K562 (cell line): ENCODE results near the gene SIRT3. TPM values are rescaled to one million over a fixed set of nuclear protein-coding genes. Genes with fewer than 3 reads are reported as not detected.
A peak's percentile ranks its signal among the peaks of the same experiment; 100 is the strongest.

Experiments
- ELF1 ChIP-seq: fragments of 200-800 bp; sonication (Bioruptor generic); IDR thresholded peaks from 2 replicates; pipeline ENCODE4 v1.6.1; 2016; ENCODE audit warnings: missing genetic modification characterization, missing compliant biosample characterization
- ESRRB ChIP-seq: fragments of 250-450 bp; sonication (Bioruptor Pico); IDR thresholded peaks from 2 replicates; pipeline ENCODE4 v1.5.0; 2020; ENCODE audit warnings: mild to moderate bottlenecking, moderate library complexity, borderline replicate concordance
- FIP1L1 ChIP-seq: fragments of 200-400 bp; formaldehyde crosslinking; IDR thresholded peaks from 2 replicates; pipeline ENCODE4 v1.6.1; 2018; ENCODE audit warnings: mild to moderate bottlenecking, low read depth, low read length; ENCODE audit not compliant: poor library complexity, severe bottlenecking
- HNRNPK ChIP-seq: fragments of 200-400 bp; formaldehyde crosslinking; IDR thresholded peaks from one replicate; pipeline ENCODE4 v1.6.1; 2018; ENCODE audit warnings: mild to moderate bottlenecking, low read depth, low read length; ENCODE audit not compliant: poor library complexity, severe bottlenecking
- MYBL2 ChIP-seq, 2 experiments: fragments of 450-650 bp in 1 of 2; sonication (generic) in 1 of 2; formaldehyde crosslinking in 1 of 2; IDR thresholded peaks; 2 replicates each; pipeline versions ENCODE4 v1.6.1 to v1.8.1; 2017 to 2022; ENCODE audit warnings: borderline replicate concordance in 1 of 2, inconsistent platforms in 1 of 2, low read depth in 1 of 2, mild to moderate bottlenecking in 1 of 2, missing genetic modification reagents in 1 of 2, moderate library complexity in 1 of 2
- MYC ChIP-seq, 2 experiments: fragments of 250-450 bp in 1 of 2; sonication (Bioruptor Pico) in 1 of 2; IDR thresholded peaks; 2 replicates each; pipeline versions ENCODE4 v1.5.1 to v1.6.1; 2012 to 2021; ENCODE audit warnings: low read depth in 2 of 2, borderline replicate concordance in 1 of 2, improper control_type of control experiment in 1 of 2, low read length in 1 of 2, mild to moderate bottlenecking in 1 of 2, moderate library complexity in 1 of 2
- NCOA2 ChIP-seq, 2 experiments: fragments of 450-650 bp; IDR thresholded peaks; 2 replicates each; pipeline ENCODE4 v1.6.1; 2018; ENCODE audit warnings: mild to moderate bottlenecking in 2 of 2, moderate library complexity in 1 of 2; ENCODE audit not compliant: partially characterized antibody in 2 of 2
- PHF21A ChIP-seq: fragments of 450-650 bp; IDR thresholded peaks from 2 replicates; pipeline ENCODE4 v1.6.1; 2017; ENCODE audit warnings: low read depth, borderline replicate concordance
- RCOR1 ChIP-seq, 2 experiments: IDR thresholded peaks; 2 replicates each; pipeline ENCODE4 v1.6.1; 2012; ENCODE audit warnings: low read depth in 2 of 2, low read length in 2 of 2, borderline replicate concordance in 1 of 2, improper control_type of control experiment in 1 of 2
- SLC30A9 ChIP-seq: fragments of 250-450 bp; sonication (Bioruptor Pico); IDR thresholded peaks from 2 replicates; pipeline ENCODE4 v1.8.0; 2022; ENCODE audit warnings: mild to moderate bottlenecking, moderate library complexity
- ZNF134 ChIP-seq: fragments of 250-450 bp; sonication (Bioruptor Pico); conservative IDR thresholded peaks from 2 replicates; pipeline ENCODE4 v1.4.0; 2020
- ZNF551 ChIP-seq: fragments of 250-450 bp; sonication (Bioruptor Pico); IDR thresholded peaks from 2 replicates; pipeline ENCODE4 v1.5.0; 2021; ENCODE audit warnings: mild to moderate bottlenecking, moderate library complexity
- ZNF644 ChIP-seq: fragments of 200-800 bp; sonication (Bioruptor generic); IDR thresholded peaks from 2 replicates; pipeline ENCODE4 v1.6.1; 2016; ENCODE audit warnings: low read depth, missing genetic modification characterization, missing compliant biosample characterization
- polyA plus RNA-seq, 8 experiments: library from polyadenylated mRNA; depleted of rRNA in 4 of 8; stranded (reverse) in 5 of 8; unstranded in 3 of 8; fragments of >200 nt; fragmentation: Nextera tagmentation in 2 of 8; fragmentation: Illumina TruSeq in 1 of 8; extraction: Ambion mirVana in 2 of 8; extraction: Trizol in 1 of 8; gene quantifications; 2 replicates each; pipeline versions ENCODE4 v1.2.1 to v1.2.3, GENCODE V29; 2011 to 2014; ENCODE audit warnings: inconsistent platforms in 1 of 8, missing spikeins in 1 of 8
- total RNA-seq, 7 experiments: library from RNA; depleted of rRNA in 6 of 7; stranded (reverse); fragments of >200 nt in 6 of 7; fragmentation: Illumina TruSeq in 2 of 7; extraction: Trizol in 2 of 7; gene quantifications; 2 replicates each; pipeline versions ENCODE4 v1.2.1 to v1.2.3, GENCODE V29; 2011 to 2021; ENCODE audit warnings: low replicate concordance in 1 of 7
- TF ChIP-seq, protein P1 (sequence below), 2 experiments: fragments of 450-650 bp in 1 of 2; IDR thresholded peaks; 2 replicates each; pipeline ENCODE4 v1.6.1; 2011 to 2017; ENCODE audit warnings: low read depth in 2 of 2, antibody characterized with exemption in 1 of 2, borderline replicate concordance in 1 of 2, low read length in 1 of 2, mild to moderate bottlenecking in 1 of 2, mixed read lengths in 1 of 2; ENCODE audit not compliant: control insufficient read depth in 1 of 2
- TF ChIP-seq, protein P2 (sequence below): fragments of 450-650 bp; conservative IDR thresholded peaks from 2 replicates; pipeline ENCODE4 v1.6.1; 2016; ENCODE audit warnings: missing genetic modification characterization, low read depth, mild to moderate bottlenecking, missing compliant biosample characterization, moderate library complexity
- TF ChIP-seq, protein P3 (sequence below): fragments of 150-350 bp; IDR thresholded peaks from 2 replicates; pipeline ENCODE4 v1.6.1; 2014; ENCODE audit warnings: low read depth, mild to moderate bottlenecking, low read length, borderline replicate concordance

The SIRT3 gene
- total and polyA plus RNA-seq, 9 of the 15 experiments (the other 6 are each of a cell fraction or from before 2014, with no cell fraction given) = 1.9 to 27.5 (median 14.5) TPM

DNA sequence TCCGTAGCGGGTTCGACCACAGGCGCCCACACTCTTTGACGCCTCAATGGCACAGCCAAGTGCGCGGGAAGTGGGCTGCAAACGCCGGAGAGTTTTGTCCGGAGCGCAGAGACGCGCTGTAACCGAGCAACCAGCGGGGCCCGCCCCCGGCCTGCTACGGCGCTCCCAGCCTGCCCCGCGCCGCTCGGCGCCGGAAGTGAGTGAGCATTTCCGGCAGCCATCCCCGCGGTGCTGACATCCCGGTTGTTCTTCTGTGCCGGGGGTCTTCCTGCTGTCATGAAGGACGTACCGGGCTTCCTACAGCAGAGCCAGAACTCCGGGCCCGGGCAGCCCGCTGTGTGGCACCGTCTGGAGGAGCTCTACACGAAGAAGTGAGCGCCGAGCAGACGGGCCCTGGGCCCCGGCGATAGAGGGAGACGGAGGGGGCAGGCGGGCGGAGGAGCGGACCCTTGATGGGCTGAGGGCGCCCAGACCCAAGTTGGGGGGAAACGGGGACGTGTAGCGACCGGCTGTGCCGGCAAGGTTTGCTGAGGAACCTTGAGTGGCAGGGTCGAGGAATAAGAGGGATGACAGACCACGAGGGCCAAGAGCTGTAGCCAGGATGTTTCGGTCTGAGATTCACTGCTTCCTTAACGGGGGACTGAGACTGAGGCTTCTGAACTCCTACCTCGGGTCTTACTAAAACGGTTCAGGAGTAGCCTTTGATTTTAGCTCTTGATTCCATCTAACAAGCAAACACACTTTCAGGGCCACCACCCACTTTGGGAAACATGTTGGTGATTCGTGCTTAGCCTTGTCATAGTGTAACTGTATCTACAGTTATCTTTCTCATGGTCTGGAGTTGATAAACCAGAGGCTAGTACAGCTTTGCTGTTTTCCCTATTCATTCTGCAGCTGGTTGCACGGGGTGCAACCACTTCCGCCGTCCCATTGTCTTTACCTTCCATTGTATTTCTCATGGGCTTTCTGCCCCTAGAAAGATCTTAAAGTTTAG lies 929 bp upstream of the SIRT3 start, which contains the start of gene PSMD13 (continued):
- TF ChIP-seq, protein P1, sequence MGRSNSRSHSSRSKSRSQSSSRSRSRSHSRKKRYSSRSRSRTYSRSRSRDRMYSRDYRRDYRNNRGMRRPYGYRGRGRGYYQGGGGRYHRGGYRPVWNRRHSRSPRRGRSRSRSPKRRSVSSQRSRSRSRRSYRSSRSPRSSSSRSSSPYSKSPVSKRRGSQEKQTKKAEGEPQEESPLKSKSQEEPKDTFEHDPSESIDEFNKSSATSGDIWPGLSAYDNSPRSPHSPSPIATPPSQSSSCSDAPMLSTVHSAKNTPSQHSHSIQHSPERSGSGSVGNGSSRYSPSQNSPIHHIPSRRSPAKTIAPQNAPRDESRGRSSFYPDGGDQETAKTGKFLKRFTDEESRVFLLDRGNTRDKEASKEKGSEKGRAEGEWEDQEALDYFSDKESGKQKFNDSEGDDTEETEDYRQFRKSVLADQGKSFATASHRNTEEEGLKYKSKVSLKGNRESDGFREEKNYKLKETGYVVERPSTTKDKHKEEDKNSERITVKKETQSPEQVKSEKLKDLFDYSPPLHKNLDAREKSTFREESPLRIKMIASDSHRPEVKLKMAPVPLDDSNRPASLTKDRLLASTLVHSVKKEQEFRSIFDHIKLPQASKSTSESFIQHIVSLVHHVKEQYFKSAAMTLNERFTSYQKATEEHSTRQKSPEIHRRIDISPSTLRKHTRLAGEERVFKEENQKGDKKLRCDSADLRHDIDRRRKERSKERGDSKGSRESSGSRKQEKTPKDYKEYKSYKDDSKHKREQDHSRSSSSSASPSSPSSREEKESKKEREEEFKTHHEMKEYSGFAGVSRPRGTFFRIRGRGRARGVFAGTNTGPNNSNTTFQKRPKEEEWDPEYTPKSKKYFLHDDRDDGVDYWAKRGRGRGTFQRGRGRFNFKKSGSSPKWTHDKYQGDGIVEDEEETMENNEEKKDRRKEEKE (IDR thresholded peaks at IDR 0.05; ENCODE audit: borderline replicate concordance in 1 of 2, control insufficient read depth in 1 of 2, low read depth in 2 of 2, low read length in 1 of 2) = no peak
- TF ChIP-seq, protein P2, sequence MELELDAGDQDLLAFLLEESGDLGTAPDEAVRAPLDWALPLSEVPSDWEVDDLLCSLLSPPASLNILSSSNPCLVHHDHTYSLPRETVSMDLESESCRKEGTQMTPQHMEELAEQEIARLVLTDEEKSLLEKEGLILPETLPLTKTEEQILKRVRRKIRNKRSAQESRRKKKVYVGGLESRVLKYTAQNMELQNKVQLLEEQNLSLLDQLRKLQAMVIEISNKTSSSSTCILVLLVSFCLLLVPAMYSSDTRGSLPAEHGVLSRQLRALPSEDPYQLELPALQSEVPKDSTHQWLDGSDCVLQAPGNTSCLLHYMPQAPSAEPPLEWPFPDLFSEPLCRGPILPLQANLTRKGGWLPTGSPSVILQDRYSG = no peak
- TF ChIP-seq FIP1L1 (no peak), ZNF134 (CRISPR knock-in tag) (no peak), NCOA2 (IDR thresholded peaks at IDR 0.05; ENCODE audit: partially characterized antibody in 2 of 2) (no peak), SLC30A9 (CRISPR knock-in tag) (no peak), RCOR1 (IDR thresholded peaks at IDR 0.05; ENCODE audit: borderline replicate concordance in 1 of 2, low read depth in 2 of 2, low read length in 2 of 2) (no peak), MYC (IDR thresholded peaks at IDR 0.05; ENCODE audit: low read depth, low read length) (no peak), MYC (CRISPR knock-in tag; IDR thresholded peaks at IDR 0.05; ENCODE audit: borderline replicate concordance, low read depth) (no peak), HNRNPK (no peak), ESRRB (CRISPR knock-in tag) (no peak), MYBL2 (IDR thresholded peaks at IDR 0.05; ENCODE audit: low read depth) (no peak), MYBL2 (CRISPR knock-in tag; IDR thresholded peaks at IDR 0.05; ENCODE audit: borderline replicate concordance) (no peak), PHF21A (no peak), ZNF551 (CRISPR knock-in tag) (no peak), ZNF644 (no peak), ELF1 (tag) (peak; percentile 84)
- TF ChIP-seq, protein P3, sequence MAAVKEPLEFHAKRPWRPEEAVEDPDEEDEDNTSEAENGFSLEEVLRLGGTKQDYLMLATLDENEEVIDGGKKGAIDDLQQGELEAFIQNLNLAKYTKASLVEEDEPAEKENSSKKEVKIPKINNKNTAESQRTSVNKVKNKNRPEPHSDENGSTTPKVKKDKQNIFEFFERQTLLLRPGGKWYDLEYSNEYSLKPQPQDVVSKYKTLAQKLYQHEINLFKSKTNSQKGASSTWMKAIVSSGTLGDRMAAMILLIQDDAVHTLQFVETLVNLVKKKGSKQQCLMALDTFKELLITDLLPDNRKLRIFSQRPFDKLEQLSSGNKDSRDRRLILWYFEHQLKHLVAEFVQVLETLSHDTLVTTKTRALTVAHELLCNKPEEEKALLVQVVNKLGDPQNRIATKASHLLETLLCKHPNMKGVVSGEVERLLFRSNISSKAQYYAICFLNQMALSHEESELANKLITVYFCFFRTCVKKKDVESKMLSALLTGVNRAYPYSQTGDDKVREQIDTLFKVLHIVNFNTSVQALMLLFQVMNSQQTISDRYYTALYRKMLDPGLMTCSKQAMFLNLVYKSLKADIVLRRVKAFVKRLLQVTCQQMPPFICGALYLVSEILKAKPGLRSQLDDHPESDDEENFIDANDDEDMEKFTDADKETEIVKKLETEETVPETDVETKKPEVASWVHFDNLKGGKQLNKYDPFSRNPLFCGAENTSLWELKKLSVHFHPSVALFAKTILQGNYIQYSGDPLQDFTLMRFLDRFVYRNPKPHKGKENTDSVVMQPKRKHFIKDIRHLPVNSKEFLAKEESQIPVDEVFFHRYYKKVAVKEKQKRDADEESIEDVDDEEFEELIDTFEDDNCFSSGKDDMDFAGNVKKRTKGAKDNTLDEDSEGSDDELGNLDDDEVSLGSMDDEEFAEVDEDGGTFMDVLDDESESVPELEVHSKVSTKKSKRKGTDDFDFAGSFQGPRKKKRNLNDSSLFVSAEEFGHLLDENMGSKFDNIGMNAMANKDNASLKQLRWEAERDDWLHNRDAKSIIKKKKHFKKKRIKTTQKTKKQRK = no peak
